ENCODE measurements around the gene ZBTB12. TPM values are rescaled to one million over a fixed set of nuclear protein-coding genes. Genes with fewer than 3 reads are reported as not detected.

Gene ZBTB12
- total and polyA plus RNA-seq, 2 of the 4 experiments (the other 2 are of a cell fraction): 2.0 to 8.5 TPM

DNA sequence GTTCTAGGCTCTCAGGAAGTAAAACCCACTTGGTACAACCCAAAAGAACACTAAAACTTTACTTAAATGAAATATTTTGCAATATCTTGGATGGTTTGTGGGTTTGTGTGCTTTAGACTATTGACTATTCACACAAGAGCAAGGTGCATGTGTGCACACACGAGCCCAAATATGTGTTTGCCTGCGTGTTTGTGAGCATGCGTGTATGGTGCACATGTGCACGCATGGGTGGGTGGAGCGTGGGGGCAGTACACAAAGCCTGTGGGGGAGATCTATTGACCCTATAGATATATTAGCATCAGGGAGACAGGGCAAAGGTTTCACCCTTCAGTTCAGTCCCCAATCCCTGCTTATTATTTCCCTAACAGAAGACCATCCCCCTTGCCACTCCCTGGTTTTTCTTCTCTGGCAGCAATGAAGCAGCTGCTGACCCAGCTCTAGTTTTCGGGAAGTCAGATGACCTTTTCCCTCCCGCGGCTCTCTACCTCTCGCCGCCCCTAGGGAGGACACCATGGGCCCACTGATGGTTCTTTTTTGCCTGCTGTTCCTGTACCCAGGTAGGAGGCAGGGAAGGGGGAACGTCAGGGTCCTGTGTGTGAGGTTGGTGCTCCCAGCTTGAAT lies 25.5 kb upstream of the ZBTB12 start, which contains the start of gene C2:
C2 (plus strand) TSS at position 476 of the 621 bp plus-strand sequence; CDS start at position 512, 36 bp downstream.
- ChIA-PET POLR2A (ENCODE audit: unreplicated experiment) (no interaction called here), CTCF (interaction anchor here (1.0 kb wide), 1 partner anchor 13 kb away, joined by 4 read pairs; no protein-coding TSS in a partner anchor)
- Histone ChIP-seq H2AK9ac (replicated peaks; ENCODE audit: low read depth, low read length, poor library complexity) (peak within 1 kb of the TSS; percentile 42), H3K36me3 (ENCODE audit: control insufficient read depth, insufficient read depth, low read length) (no peaks in the 10 kb centered on the region), H3K4me3 (ENCODE audit: insufficient read depth, low read depth, low read length) (no peak within 1 kb of the TSS), H4K5ac (ENCODE audit: low read depth, low read length) (no peak within 1 kb of the TSS), H3K23ac (ENCODE audit: low read depth, low read length) (no peak within 1 kb of the TSS), H3K4me2 (ENCODE audit: low read depth, low read length) (peak within 1 kb of the TSS; percentile 34; the same call in 1 of the 2 replicates), H3K79me1 (ENCODE audit: low read depth in 1 of 2, low read length in 2 of 2) (no peaks in the 10 kb centered on the region), H3K56ac (ENCODE audit: extremely low read depth, insufficient read depth, low read length) (no peak within 1 kb of the TSS), H3K4me1 (ENCODE audit: control insufficient read depth, insufficient read depth, low read length) (peaks cover 1% of the 10 kb centered on the region; the same call in 1 of the 2 replicates), H2BK15ac (ENCODE audit: low read depth, low read length) (no peak within 1 kb of the TSS), H3K9me1 (ENCODE audit: insufficient read depth, low read length) (0 out of 2 replicates have a peak, but pooled peaks cover 3% of the 10 kb centered on the region), H3K9me3 (ENCODE audit: control insufficient read depth, insufficient read depth, low read length) (no peaks in the 10 kb centered on the region), H4K91ac (ENCODE audit: insufficient read depth, low read depth, low read length) (0 out of 2 replicates have a peak within 1 kb of the TSS, but pooled peaks have one; percentile 22), H2AK5ac (ENCODE audit: low read depth, low read length) (no peak within 1 kb of the TSS), H3K27ac (ENCODE audit: insufficient read depth, low read length) (no peak within 1 kb of the TSS), H3K18ac (ENCODE audit: low read depth, low read length) (no peak within 1 kb of the TSS), H3K14ac (replicated peaks; ENCODE audit: low read depth, low read length) (peak within 1 kb of the TSS; percentile 66; the same call in 1 of the 2 replicates), H2BK120ac (ENCODE audit: low read depth, low read length) (peak within 1 kb of the TSS; percentile 8; the same call in 1 of the 2 replicates), H2AFZ (replicated peaks; ENCODE audit: low read length, poor library complexity) (peak within 1 kb of the TSS; percentile 84), H3K9ac (ENCODE audit: low read depth, low read length) (no peak within 1 kb of the TSS; the same call in 1 of the 2 replicates), H4K8ac (ENCODE audit: low read depth in 2 of 2, low read length in 2 of 2) (peak within 1 kb of the TSS in 1 of 2 experiments; percentile 27; a peak in 1 of 4 replicates), H2BK20ac (ENCODE audit: low read depth, low read length) (no peak within 1 kb of the TSS), H4K20me1 (ENCODE audit: insufficient read depth, low read length) (no peaks in the 10 kb centered on the region), H3K4ac (ENCODE audit: low read depth, low read length) (no peak within 1 kb of the TSS; the same call in 1 of the 2 replicates), H3K27me3 (ENCODE audit: control insufficient read depth, insufficient read depth, low read length) (no peaks in the 10 kb centered on the region), H2BK5ac (ENCODE audit: low read depth, low read length, poor library complexity, severe bottlenecking) (no peak within 1 kb of the TSS)
- 43% methylated on average over 3 of the region's 11 CpGs; no CpG with 5 or more reads in 1 of the 2 experiments for WGBS, 2 experiments (ENCODE audit: extremely low coverage in 2 of 2, insufficient read length in 1 of 2)
- ATAC-seq (ENCODE audit: low read depth) (no peak), DNase-seq (no peak)
- BruUV-seq (replicated peaks): no TSS peak
- intact Hi-C loops (cut with micrococcal nuclease): loop anchor here (2.0 kb wide), 1 partner anchor 13 kb away; no protein-coding TSS in a partner anchor
- dilution Hi-C loops (cut with HindIII; ENCODE audit: low sequenced_read_pairs, unreplicated experiment): no loop called here
- in situ Hi-C loops (cut with MboI; ENCODE audit: low sequenced_read_pairs): no loop called here
- no peak for TF ChIP-seq POLR2A (IDR thresholded peaks at IDR 0.05; ENCODE audit: low read depth, low read length)
- no peak for TF ChIP-seq MAFK (IDR thresholded peaks at IDR 0.05; ENCODE audit: low read depth, low read length)
- no peak for TF ChIP-seq FOS (IDR thresholded peaks at IDR 0.05; ENCODE audit: low read depth, low read length)
- no peak for TF ChIP-seq MAZ (IDR thresholded peaks at IDR 0.05; ENCODE audit: borderline replicate concordance, low read depth, low read length)
- no peak for TF ChIP-seq RAD21 (IDR thresholded peaks at IDR 0.05; ENCODE audit: low read length)
- TF ChIP-seq, protein P1, sequence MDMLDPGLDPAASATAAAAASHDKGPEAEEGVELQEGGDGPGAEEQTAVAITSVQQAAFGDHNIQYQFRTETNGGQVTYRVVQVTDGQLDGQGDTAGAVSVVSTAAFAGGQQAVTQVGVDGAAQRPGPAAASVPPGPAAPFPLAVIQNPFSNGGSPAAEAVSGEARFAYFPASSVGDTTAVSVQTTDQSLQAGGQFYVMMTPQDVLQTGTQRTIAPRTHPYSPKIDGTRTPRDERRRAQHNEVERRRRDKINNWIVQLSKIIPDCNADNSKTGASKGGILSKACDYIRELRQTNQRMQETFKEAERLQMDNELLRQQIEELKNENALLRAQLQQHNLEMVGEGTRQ (IDR thresholded peaks at IDR 0.05; ENCODE audit: low read depth, low read length): no peak
- no peak for TF ChIP-seq MXI1 (IDR thresholded peaks at IDR 0.05; ENCODE audit: borderline replicate concordance, low read depth, low read length)
- TF ChIP-seq, protein P2, sequence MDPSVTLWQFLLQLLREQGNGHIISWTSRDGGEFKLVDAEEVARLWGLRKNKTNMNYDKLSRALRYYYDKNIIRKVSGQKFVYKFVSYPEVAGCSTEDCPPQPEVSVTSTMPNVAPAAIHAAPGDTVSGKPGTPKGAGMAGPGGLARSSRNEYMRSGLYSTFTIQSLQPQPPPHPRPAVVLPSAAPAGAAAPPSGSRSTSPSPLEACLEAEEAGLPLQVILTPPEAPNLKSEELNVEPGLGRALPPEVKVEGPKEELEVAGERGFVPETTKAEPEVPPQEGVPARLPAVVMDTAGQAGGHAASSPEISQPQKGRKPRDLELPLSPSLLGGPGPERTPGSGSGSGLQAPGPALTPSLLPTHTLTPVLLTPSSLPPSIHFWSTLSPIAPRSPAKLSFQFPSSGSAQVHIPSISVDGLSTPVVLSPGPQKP (IDR thresholded peaks at IDR 0.05; ENCODE audit: borderline replicate concordance, low read depth, low read length): no peak
- no peak for TF ChIP-seq BHLHE40 (IDR thresholded peaks at IDR 0.05; ENCODE audit: low read depth, low read length)
- no peak for TF ChIP-seq SMC3 (IDR thresholded peaks at IDR 0.05; ENCODE audit: low read depth, low read length)
- TF ChIP-seq NFE2L2 (IDR thresholded peaks at IDR 0.05; ENCODE audit: low read depth, low read length): no peak
- no peak for TF ChIP-seq RFX5 (IDR thresholded peaks at IDR 0.05; ENCODE audit: low read depth, low read length)
- TF ChIP-seq RCOR1 (IDR thresholded peaks at IDR 0.05; ENCODE audit: insufficient replicate concordance, low read length): no peak
- TF ChIP-seq, protein P3, sequence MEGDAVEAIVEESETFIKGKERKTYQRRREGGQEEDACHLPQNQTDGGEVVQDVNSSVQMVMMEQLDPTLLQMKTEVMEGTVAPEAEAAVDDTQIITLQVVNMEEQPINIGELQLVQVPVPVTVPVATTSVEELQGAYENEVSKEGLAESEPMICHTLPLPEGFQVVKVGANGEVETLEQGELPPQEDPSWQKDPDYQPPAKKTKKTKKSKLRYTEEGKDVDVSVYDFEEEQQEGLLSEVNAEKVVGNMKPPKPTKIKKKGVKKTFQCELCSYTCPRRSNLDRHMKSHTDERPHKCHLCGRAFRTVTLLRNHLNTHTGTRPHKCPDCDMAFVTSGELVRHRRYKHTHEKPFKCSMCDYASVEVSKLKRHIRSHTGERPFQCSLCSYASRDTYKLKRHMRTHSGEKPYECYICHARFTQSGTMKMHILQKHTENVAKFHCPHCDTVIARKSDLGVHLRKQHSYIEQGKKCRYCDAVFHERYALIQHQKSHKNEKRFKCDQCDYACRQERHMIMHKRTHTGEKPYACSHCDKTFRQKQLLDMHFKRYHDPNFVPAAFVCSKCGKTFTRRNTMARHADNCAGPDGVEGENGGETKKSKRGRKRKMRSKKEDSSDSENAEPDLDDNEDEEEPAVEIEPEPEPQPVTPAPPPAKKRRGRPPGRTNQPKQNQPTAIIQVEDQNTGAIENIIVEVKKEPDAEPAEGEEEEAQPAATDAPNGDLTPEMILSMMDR (conservative IDR thresholded peaks at IDR 0.05; ENCODE audit: low read depth, low read length): no peak
- no peak for TF ChIP-seq CEBPB (IDR thresholded peaks at IDR 0.05; ENCODE audit: low read depth, low read length)

All from IMR-90 (cell line).